Astrocyte (in vitro differentiated cells and primary cell): ENCODE measurements around the gene TIMM10.

ENCODE experiments used
- CTCF ChIP-seq: IDR thresholded peaks from 2 replicates; pipeline ENCODE4 v1.5.1; 2011; ENCODE audit warnings: low read depth, mild to moderate bottlenecking, inconsistent platforms, low read length, moderate library complexity; ENCODE audit not compliant: insufficient read depth
- EZH2 ChIP-seq: IDR thresholded peaks from 2 replicates; pipeline ENCODE4 v1.6.1; 2012; ENCODE audit warnings: mild to moderate bottlenecking, low read length, inconsistent platforms; ENCODE audit not compliant: insufficient read depth

GRCh38 chr11:57546869-57547475 is 16.4 kb upstream of the TIMM10 start:
- TF ChIP-seq CTCF (no peak), EZH2 (no peak)
